Fibroblast of lung (primary cell): ENCODE results near the gene NCF4. TPM values are rescaled to one million over a fixed set of nuclear protein-coding genes. Genes with fewer than 3 reads are reported as not detected.
A peak's percentile ranks its signal among the peaks of the same experiment; 100 is the strongest.

Experiments
- DNase-seq, 2 donors: peaks; one replicate each; pipeline versions ENCODE4 v3.0.0 to v3.0.0-alpha.2; 2010; ENCODE audit warnings: low read depth in 2 of 2
- H2AFZ ChIP-seq: 2 replicates; pipeline ENCODE4 v1.5.1; 2012; ENCODE audit warnings: low read length, control low read depth, inconsistent platforms
- H3K27ac ChIP-seq: 2 replicates; pipeline ENCODE4 v1.5.1; 2011; ENCODE audit warnings: low read length, control low read depth; ENCODE audit not compliant: insufficient read depth
- H3K27me3 ChIP-seq: 2 replicates; pipeline ENCODE4 v1.5.1; 2011; ENCODE audit warnings: mild to moderate bottlenecking, low read length; ENCODE audit not compliant: control insufficient read depth, insufficient read depth
- H3K36me3 ChIP-seq: 2 replicates; pipeline ENCODE4 v1.5.1; 2011; ENCODE audit warnings: low read length; ENCODE audit not compliant: control insufficient read depth, insufficient read depth
- H3K4me1 ChIP-seq: 2 replicates; pipeline ENCODE4 v1.5.1; 2011; ENCODE audit warnings: low read length; ENCODE audit not compliant: control insufficient read depth, insufficient read depth; ENCODE audit errors: extremely low read depth
- H3K4me2 ChIP-seq: 2 replicates; pipeline ENCODE4 v1.5.1; 2011; ENCODE audit warnings: low read length, control low read depth; ENCODE audit not compliant: insufficient read depth; ENCODE audit errors: extremely low read depth
- H3K4me3 ChIP-seq, 4 experiments: fragments of 200-600 bp in 1 of 4; sonication (generic) in 1 of 4; replicated peaks in 1 of 4; 2 replicates each; pipeline ENCODE4 v1.5.1; 2011 to 2016; ENCODE audit warnings: low read length in 4 of 4, low read depth in 3 of 4, mild to moderate bottlenecking in 3 of 4, control low read depth in 2 of 4, inconsistent platforms in 1 of 4, mixed read lengths in 1 of 4; ENCODE audit not compliant: insufficient read depth in 1 of 4; ENCODE audit errors: control extremely low read depth in 1 of 4
- H3K79me2 ChIP-seq: 2 replicates; pipeline ENCODE4 v1.5.1; 2012; ENCODE audit warnings: mild to moderate bottlenecking, low read length, inconsistent platforms; ENCODE audit not compliant: control insufficient read depth, insufficient read depth
- H3K9ac ChIP-seq: 2 replicates; pipeline ENCODE4 v1.5.1; 2011; ENCODE audit warnings: mild to moderate bottlenecking, low read length, control low read depth; ENCODE audit not compliant: insufficient read depth
- H3K9me3 ChIP-seq: 2 replicates; pipeline ENCODE4 v1.5.1; 2012; ENCODE audit warnings: low read depth, low read length; ENCODE audit not compliant: control insufficient read depth, insufficient read depth
- H4K20me1 ChIP-seq: 2 replicates; pipeline ENCODE4 v1.5.1; 2011; ENCODE audit warnings: low read length; ENCODE audit not compliant: control insufficient read depth, insufficient read depth; ENCODE audit errors: extremely low read depth
- EZH2 ChIP-seq: IDR thresholded peaks from 2 replicates; pipeline ENCODE4 v1.5.1; 2012; ENCODE audit warnings: low read length, control low read depth, mild to moderate bottlenecking; ENCODE audit errors: missing control alignments
- polyA plus RNA-seq, 2 donors: library from polyadenylated mRNA; depleted of rRNA in 1 of 2; stranded (reverse) in 1 of 2; unstranded in 1 of 2; fragments of >200 nt; gene quantifications; 2 replicates each; pipeline ENCODE4 v1.2.1, GENCODE V29; 2011 to 2012; ENCODE audit warnings: missing spikeins in 1 of 2
- total RNA-seq: library from RNA; depleted of rRNA; stranded (reverse); fragments of >200 nt; gene quantifications from 2 replicates; pipeline ENCODE4 v1.2.1, GENCODE V29; 2014
- TF ChIP-seq, protein P1 (sequence below), 2 donors: IDR thresholded peaks in 1 of 2; conservative IDR thresholded peaks in 1 of 2; 1 replicate in 1 of 2; 2 replicates in 1 of 2; pipeline ENCODE4 v1.5.1; 2011 to 2012; ENCODE audit warnings: low read length in 2 of 2, control low read depth in 1 of 2, inconsistent platforms in 1 of 2, low read depth in 1 of 2, mild to moderate bottlenecking in 1 of 2

NCF4 gene
- total and polyA plus RNA-seq, 2 donors (not counting 1 experiment from before 2014, with no cell fraction given): not detected

GRCh38 chr22:36863979-36864378, 3.2 kb downstream of the NCF4 start:
- TF ChIP-seq, protein P1, sequence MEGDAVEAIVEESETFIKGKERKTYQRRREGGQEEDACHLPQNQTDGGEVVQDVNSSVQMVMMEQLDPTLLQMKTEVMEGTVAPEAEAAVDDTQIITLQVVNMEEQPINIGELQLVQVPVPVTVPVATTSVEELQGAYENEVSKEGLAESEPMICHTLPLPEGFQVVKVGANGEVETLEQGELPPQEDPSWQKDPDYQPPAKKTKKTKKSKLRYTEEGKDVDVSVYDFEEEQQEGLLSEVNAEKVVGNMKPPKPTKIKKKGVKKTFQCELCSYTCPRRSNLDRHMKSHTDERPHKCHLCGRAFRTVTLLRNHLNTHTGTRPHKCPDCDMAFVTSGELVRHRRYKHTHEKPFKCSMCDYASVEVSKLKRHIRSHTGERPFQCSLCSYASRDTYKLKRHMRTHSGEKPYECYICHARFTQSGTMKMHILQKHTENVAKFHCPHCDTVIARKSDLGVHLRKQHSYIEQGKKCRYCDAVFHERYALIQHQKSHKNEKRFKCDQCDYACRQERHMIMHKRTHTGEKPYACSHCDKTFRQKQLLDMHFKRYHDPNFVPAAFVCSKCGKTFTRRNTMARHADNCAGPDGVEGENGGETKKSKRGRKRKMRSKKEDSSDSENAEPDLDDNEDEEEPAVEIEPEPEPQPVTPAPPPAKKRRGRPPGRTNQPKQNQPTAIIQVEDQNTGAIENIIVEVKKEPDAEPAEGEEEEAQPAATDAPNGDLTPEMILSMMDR (conservative IDR thresholded peaks at IDR 0.05 in 1 of 2, IDR thresholded peaks at IDR 0.05 in 1 of 2; ENCODE audit: low read depth in 1 of 2, low read length in 2 of 2): no peak
- no peak for TF ChIP-seq EZH2
- no peak for DNase-seq
- Histone ChIP-seq H3K36me3 (no peaks in the 10 kb centered on the region), H3K9me3 (no peaks in the 10 kb centered on the region), H3K27ac (no peak overlapping the region), H3K4me1 (no peaks in the 10 kb centered on the region), H3K9ac (no peak overlapping the region), H3K4me2 (no peak overlapping the region), H4K20me1 (no peaks in the 10 kb centered on the region), H3K4me3 (no peak overlapping the region), H3K27me3 (peaks cover 1% of the 10 kb centered on the region), H2AFZ (no peak overlapping the region), H3K79me2 (no peaks in the 10 kb centered on the region)

GRCh38 chr22:36864454-36865215, 3.8 kb downstream of the NCF4 start:
- no peak for DNase-seq
- Histone ChIP-seq H3K79me2 (no peaks in the 10 kb centered on the region), H3K4me2 (no peak overlapping the region), H3K4me3 (no peak overlapping the region), H2AFZ (no peak overlapping the region), H3K9ac (no peak overlapping the region), H3K4me1 (no peaks in the 10 kb centered on the region), H3K36me3 (no peaks in the 10 kb centered on the region), H3K27ac (no peak overlapping the region), H3K27me3 (no peaks in the 10 kb centered on the region), H3K9me3 (no peaks in the 10 kb centered on the region), H4K20me1 (no peaks in the 10 kb centered on the region)
- TF ChIP-seq, protein P1 (conservative IDR thresholded peaks at IDR 0.05 in 1 of 2, IDR thresholded peaks at IDR 0.05 in 1 of 2; ENCODE audit: low read depth in 1 of 2, low read length in 2 of 2): no peak

- H2AFZ ChIP-seq: no peak overlapping the region
- H4K20me1 ChIP-seq: no peaks in the 10 kb centered on the region
- no peaks in the 10 kb centered on the region for H3K36me3 ChIP-seq
- no peaks in the 10 kb centered on the region for H3K4me1 ChIP-seq
- peak in 1 of 2 donors; percentile 10 for DNase-seq
- no peaks in the 10 kb centered on the region for H3K79me2 ChIP-seq
- no peaks in the 10 kb centered on the region for H3K9me3 ChIP-seq
- no peaks in the 10 kb centered on the region for H3K27me3 ChIP-seq
- no peak overlapping the region for H3K4me2 ChIP-seq
- H3K4me3 ChIP-seq: no peak overlapping the region
- TF ChIP-seq, protein P1 (conservative IDR thresholded peaks at IDR 0.05 in 1 of 2, IDR thresholded peaks at IDR 0.05 in 1 of 2; ENCODE audit: low read depth in 1 of 2, low read length in 2 of 2): no peak
- no peak for TF ChIP-seq EZH2
- H3K9ac ChIP-seq: no peak overlapping the region
- no peak overlapping the region for H3K27ac ChIP-seq
Measured at GRCh38 chr22:36865346-36865745, 4.5 kb downstream of the NCF4 start.
